K562 (cell line): Measurements from ENCODE around the gene SDHC. TPM values are rescaled to one million over a fixed set of nuclear protein-coding genes. Genes with fewer than 3 reads are reported as not detected.

ENCODE experiments used
- ATAC-seq: fragments of 200-7000 bp; cut with Tn5 transposase; 3 replicates; pipeline ENCODE4 v1.9.1; 2020; ENCODE audit warnings: moderate library complexity
- BruUV-seq: library from RNA; stranded (reverse); fragments of 400-500 nt; replicated peaks from 2 replicates; lab custom pipeline; 2021; lab: Mats Ljungman, UMichigan
- CTCF ChIA-PET: fragments of 300-600 bp; formaldehyde crosslinking; extraction: SDS; loops from one replicate; lab custom pipeline; 2021; ENCODE audit warnings: low intra/inter-chr PET ratio; lab: Yijun Ruan, JAX
- POLR2A ChIA-PET: fragments of 300-600, 350-650 bp; sonication (Branson Sonifier 250); formaldehyde crosslinking; extraction: SDS; loops from one replicate; lab custom pipeline; 2021; ENCODE audit warnings: antibody characterized with exemption, inconsistent platforms; lab: Yijun Ruan, JAX
- DNase-seq, 4 experiments: peaks; one replicate each; pipeline versions ENCODE4 v3.0.0 to v3.0.0-alpha.2; 2011 to 2018; ENCODE audit warnings: low spot score in 3 of 4, mixed read lengths in 3 of 4; ENCODE audit errors: extremely low read depth in 1 of 4
- FAIRE-seq: peaks from 2 replicates; lab custom pipeline; 2011; peaks lifted over from hg19 to GRCh38; lab: Jason Lieb, UNC
- H2AFZ ChIP-seq: 2 replicates; pipeline ENCODE4 v1.6.0; 2011; ENCODE audit warnings: low read depth, low read length, control low read depth, inconsistent platforms
- H3K27ac ChIP-seq: fragments of 200-600 bp; 3 replicates; pipeline ENCODE4 v1.8.0; 2011; ENCODE audit warnings: low read depth, mild to moderate bottlenecking, control low read depth, inconsistent platforms, low read length, moderate library complexity, mixed read lengths; ENCODE audit errors: extremely low read depth
- H3K27me3 ChIP-seq, 2 experiments: fragments of 300-600 bp in 1 of 2; 2 replicates in 1 of 2; 3 replicates in 1 of 2; pipeline versions ENCODE4 v1.6.0 to v1.8.0; 2011; ENCODE audit warnings: inconsistent platforms in 2 of 2, low read length in 2 of 2, mild to moderate bottlenecking in 1 of 2, mixed read lengths in 1 of 2, moderate library complexity in 1 of 2; ENCODE audit not compliant: control insufficient read depth in 2 of 2, insufficient read depth in 2 of 2
- H3K36me3 ChIP-seq: fragments of 300-600 bp; 3 replicates; pipeline ENCODE4 v1.8.0; 2011; ENCODE audit warnings: mild to moderate bottlenecking, low read length, inconsistent platforms; ENCODE audit not compliant: control insufficient read depth, insufficient read depth
- H3K4me1 ChIP-seq, 2 experiments: fragments of 200-600 bp in 1 of 2; replicated peaks in 1 of 2; 2 replicates in 1 of 2; 3 replicates in 1 of 2; pipeline versions ENCODE4 v1.5.1 to v1.8.0; 2011; ENCODE audit warnings: inconsistent platforms in 2 of 2, low read length in 2 of 2, mild to moderate bottlenecking in 1 of 2, mixed read lengths in 1 of 2, moderate library complexity in 1 of 2; ENCODE audit not compliant: control insufficient read depth in 2 of 2, insufficient read depth in 2 of 2
- H3K4me2 ChIP-seq: 2 replicates; pipeline ENCODE4 v1.6.1; 2011; ENCODE audit warnings: low read length, control low read depth, inconsistent platforms, mixed read lengths; ENCODE audit not compliant: insufficient read depth
- H3K4me3 ChIP-seq: fragments of 200-600 bp; sonication (generic), shearing (Covaris generic); 2 replicates; pipeline ENCODE4 v1.5.1; 2016; ENCODE audit warnings: control low read depth, inconsistent platforms
- H3K79me2 ChIP-seq: fragments of 200-600 bp; 3 replicates; pipeline ENCODE4 v1.8.0; 2011; ENCODE audit warnings: low read length, inconsistent platforms; ENCODE audit not compliant: control insufficient read depth, insufficient read depth
- H3K9ac ChIP-seq, 2 experiments: 2 replicates each; pipeline versions ENCODE4 v1.6.0 to v1.6.1; 2011; ENCODE audit warnings: low read depth in 2 of 2, low read length in 2 of 2, control low read depth in 1 of 2, inconsistent platforms in 1 of 2, mild to moderate bottlenecking in 1 of 2, mixed read lengths in 1 of 2; ENCODE audit not compliant: insufficient read depth in 1 of 2
- H3K9me1 ChIP-seq: one replicate; pipeline ENCODE4 v1.6.0; 2011; ENCODE audit warnings: inconsistent platforms, mild to moderate bottlenecking, low read length, moderate library complexity; ENCODE audit not compliant: control insufficient read depth, insufficient read depth
- H3K9me3 ChIP-seq: replicated peaks from 2 replicates; pipeline ENCODE4 v1.5.1; 2011; ENCODE audit warnings: low read depth, low read length, inconsistent platforms; ENCODE audit not compliant: control insufficient read depth, insufficient read depth
- H4K20me1 ChIP-seq: replicated peaks from 2 replicates; pipeline ENCODE4 v1.6.1; 2011; ENCODE audit warnings: low read length, inconsistent platforms, mixed read lengths; ENCODE audit not compliant: control insufficient read depth, insufficient read depth
- BRF1 ChIP-seq: IDR thresholded peaks from 3 replicates; pipeline ENCODE4 v1.6.1; 2011; ENCODE audit warnings: borderline replicate concordance, mild to moderate bottlenecking; ENCODE audit not compliant: insufficient read length; ENCODE audit errors: extremely low read depth
- E2F3 ChIP-seq: fragments of 250-450 bp; sonication (Bioruptor Pico); IDR thresholded peaks from 2 replicates; pipeline ENCODE4 v1.4.0; 2020; ENCODE audit warnings: mild to moderate bottlenecking
- ELF1 ChIP-seq: fragments of 200-800 bp; sonication (Bioruptor generic); IDR thresholded peaks from 2 replicates; pipeline ENCODE4 v1.6.1; 2016; ENCODE audit warnings: missing genetic modification characterization, missing compliant biosample characterization
- EP400 ChIP-seq: fragments of 450-650 bp; IDR thresholded peaks from 2 replicates; pipeline ENCODE4 v1.6.1; 2017; ENCODE audit warnings: antibody characterized with exemption, mild to moderate bottlenecking, moderate library complexity
- FOXA3 ChIP-seq, 2 experiments: fragments of 450-650 bp in 1 of 2; sonication (generic) in 1 of 2; formaldehyde crosslinking; IDR thresholded peaks in 1 of 2; conservative IDR thresholded peaks in 1 of 2; 2 replicates each; pipeline versions ENCODE4 v1.4.0 to v1.8.0; 2020 to 2022; ENCODE audit warnings: mild to moderate bottlenecking in 2 of 2, missing genetic modification reagents in 1 of 2
- TEAD4 ChIP-seq, 2 experiments: sonication (generic) in 1 of 2; formaldehyde crosslinking in 1 of 2; IDR thresholded peaks; 2 replicates each; pipeline versions ENCODE4 v1.6.1 to v1.8.0; 2012 to 2022; ENCODE audit warnings: borderline replicate concordance in 1 of 2, inconsistent platforms in 1 of 2, low read length in 1 of 2, mild to moderate bottlenecking in 1 of 2, missing genetic modification reagents in 1 of 2
- ZKSCAN8 ChIP-seq: fragments of 200-800 bp; sonication (Bioruptor generic); IDR thresholded peaks from 2 replicates; pipeline ENCODE4 v1.6.1; 2016; ENCODE audit warnings: missing genetic modification characterization, missing compliant biosample characterization
- ZNF707 ChIP-seq: fragments of 250-450 bp; sonication (Bioruptor Pico); conservative IDR thresholded peaks from 2 replicates; pipeline ENCODE4 v1.8.0; 2022; ENCODE audit warnings: inconsistent platforms, mild to moderate bottlenecking, moderate library complexity
- WGBS: fragments of 100-300 bp; shearing (Covaris generic); methylation state at CpG from one replicate; pipeline ENCODE4 v1.1.6; 2016; ENCODE audit warnings: low coverage, mixed read lengths; ENCODE audit not compliant: insufficient coverage; ENCODE audit errors: missing lambda C conversion rate; 5-methylcytosine and 5-hydroxymethylcytosine counted together
- in situ Hi-C: fragments of 300-500 bp; cut with MboI; formaldehyde crosslinking; loops from 4 replicates; pipeline ENCODE4 v1.15.0; 2018; ENCODE audit warnings: inconsistent platforms, mixed read lengths
- intact Hi-C: fragments of 100-400 bp; cut with micrococcal nuclease; formaldehyde crosslinking; loops from 2 replicates; pipeline ENCODE4 v1.14.2; 2022
- polyA plus RNA-seq, 8 experiments: library from polyadenylated mRNA; depleted of rRNA in 4 of 8; stranded (reverse) in 5 of 8; unstranded in 3 of 8; fragments of >200 nt; fragmentation: Nextera tagmentation in 2 of 8; fragmentation: Illumina TruSeq in 1 of 8; extraction: Ambion mirVana in 2 of 8; extraction: Trizol in 1 of 8; gene quantifications; 2 replicates each; pipeline versions ENCODE4 v1.2.1 to v1.2.3, GENCODE V29; 2011 to 2014; ENCODE audit warnings: inconsistent platforms in 1 of 8, missing spikeins in 1 of 8
- total RNA-seq, 7 experiments: library from RNA; depleted of rRNA in 6 of 7; stranded (reverse); fragments of >200 nt in 6 of 7; fragmentation: Illumina TruSeq in 2 of 7; extraction: Trizol in 2 of 7; gene quantifications; 2 replicates each; pipeline versions ENCODE4 v1.2.1 to v1.2.3, GENCODE V29; 2011 to 2021; ENCODE audit warnings: low replicate concordance in 1 of 7
- TF ChIP-seq, protein P1 (sequence below): fragments of 250-450 bp; sonication (Bioruptor Pico); IDR thresholded peaks from 2 replicates; pipeline ENCODE4 v1.4.0; 2020; ENCODE audit warnings: mild to moderate bottlenecking, moderate library complexity, borderline replicate concordance
- TF ChIP-seq, protein P2 (sequence below): fragments of 250-450 bp; sonication (Bioruptor Pico); IDR thresholded peaks from 2 replicates; pipeline ENCODE4 v1.4.0; 2020

Gene SDHC
- total and polyA plus RNA-seq, 9 of the 15 experiments (the other 6 are each of a cell fraction or from before 2014, with no cell fraction given): 7.7 to 309 (median 174) TPM

DNA sequence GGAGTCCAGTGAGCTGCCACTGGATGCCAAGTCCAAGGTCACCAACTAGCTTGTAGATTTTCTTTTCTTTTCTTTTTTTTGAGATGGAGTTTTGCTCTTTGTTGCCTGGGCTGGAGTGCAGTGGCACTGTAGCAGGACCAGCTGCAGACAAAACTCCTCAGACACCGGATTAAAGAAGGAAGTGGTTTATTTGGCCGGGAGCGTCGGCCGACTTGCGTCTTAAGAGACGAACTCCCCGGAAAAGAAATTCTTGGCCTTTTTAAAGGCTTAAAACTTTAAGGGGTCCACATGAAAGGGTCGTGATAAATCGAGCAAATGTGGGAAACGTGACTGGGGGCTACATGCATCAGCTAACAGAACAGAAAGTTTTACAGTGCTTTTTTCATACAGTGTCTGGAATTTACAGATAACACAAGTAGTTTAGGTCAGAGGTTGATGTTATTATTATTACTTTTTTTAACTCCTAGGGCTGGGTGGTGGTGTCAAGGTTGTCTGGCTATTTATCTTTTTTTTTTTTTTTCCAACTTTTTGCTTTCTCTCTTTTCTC is 89.9 kb downstream of the SDHC start:
- in situ Hi-C loops (no loop called here), intact Hi-C loops (no loop called here)
- ATAC-seq (no peak), FAIRE-seq (no peak), DNase-seq (no peak)
- Histone ChIP-seq H4K20me1 (no peaks in the 10 kb centered on the region), H3K27me3 (no peaks in the 10 kb centered on the region), H3K4me2 (0 out of 2 replicates have a peak overlapping the region, but pooled peaks have one; percentile 45), H3K4me1 (peaks cover 13 to 18% of the 10 kb centered on the region in 2 experiments; a peak in 4 of 5 replicates), H3K4me3 (no peak overlapping the region), H3K27ac (no peak overlapping the region), H3K9me1 (no peaks in the 10 kb centered on the region), H2AFZ (peak overlapping the region; percentile 48; the same call in 1 of the 2 replicates), H3K9me3 (no peaks in the 10 kb centered on the region; the same call in 1 of the 2 replicates), H3K9ac (no peak overlapping the region), H3K79me2 (peaks cover 4% of the 10 kb centered on the region; the same call in 1 of the 3 replicates), H3K36me3 (no peaks in the 10 kb centered on the region)
- ChIA-PET POLR2A (interaction anchor here (1.0 kb wide), 1 partner anchor 15 kb away, joined by 5 read pairs; no protein-coding TSS in a partner anchor), CTCF (interaction anchor here (0.9 kb wide), 1 partner anchor 344 kb away, joined by 3 read pairs; no protein-coding TSS in a partner anchor)
- WGBS: 12% methylated on average over 11 of the region's 11 CpGs
- BruUV-seq: no TSS peak
- TF ChIP-seq ZNF707 (no peak), TEAD4 (IDR thresholded peaks at IDR 0.05; ENCODE audit: low read length) (no peak), TEAD4 (CRISPR knock-in tag; IDR thresholded peaks at IDR 0.05; ENCODE audit: borderline replicate concordance) (no peak), ELF1 (0 out of 2 replicates have a peak, but pooled peaks have one; percentile 37), E2F3 (no peak), BRF1 (no peak), EP400 (0 out of 2 replicates have a peak, but pooled peaks have one; percentile 16), FOXA3 (CRISPR knock-in tag; conservative IDR thresholded peaks at IDR 0.05 in 1 of 2, IDR thresholded peaks at IDR 0.05 in 1 of 2) (no peak), ZKSCAN8 (CRISPR knock-in tag) (no peak)
- TF ChIP-seq, protein P1, sequence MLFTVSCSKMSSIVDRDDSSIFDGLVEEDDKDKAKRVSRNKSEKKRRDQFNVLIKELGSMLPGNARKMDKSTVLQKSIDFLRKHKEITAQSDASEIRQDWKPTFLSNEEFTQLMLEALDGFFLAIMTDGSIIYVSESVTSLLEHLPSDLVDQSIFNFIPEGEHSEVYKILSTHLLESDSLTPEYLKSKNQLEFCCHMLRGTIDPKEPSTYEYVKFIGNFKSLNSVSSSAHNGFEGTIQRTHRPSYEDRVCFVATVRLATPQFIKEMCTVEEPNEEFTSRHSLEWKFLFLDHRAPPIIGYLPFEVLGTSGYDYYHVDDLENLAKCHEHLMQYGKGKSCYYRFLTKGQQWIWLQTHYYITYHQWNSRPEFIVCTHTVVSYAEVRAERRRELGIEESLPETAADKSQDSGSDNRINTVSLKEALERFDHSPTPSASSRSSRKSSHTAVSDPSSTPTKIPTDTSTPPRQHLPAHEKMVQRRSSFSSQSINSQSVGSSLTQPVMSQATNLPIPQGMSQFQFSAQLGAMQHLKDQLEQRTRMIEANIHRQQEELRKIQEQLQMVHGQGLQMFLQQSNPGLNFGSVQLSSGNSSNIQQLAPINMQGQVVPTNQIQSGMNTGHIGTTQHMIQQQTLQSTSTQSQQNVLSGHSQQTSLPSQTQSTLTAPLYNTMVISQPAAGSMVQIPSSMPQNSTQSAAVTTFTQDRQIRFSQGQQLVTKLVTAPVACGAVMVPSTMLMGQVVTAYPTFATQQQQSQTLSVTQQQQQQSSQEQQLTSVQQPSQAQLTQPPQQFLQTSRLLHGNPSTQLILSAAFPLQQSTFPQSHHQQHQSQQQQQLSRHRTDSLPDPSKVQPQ: no peak
- TF ChIP-seq, protein P2, sequence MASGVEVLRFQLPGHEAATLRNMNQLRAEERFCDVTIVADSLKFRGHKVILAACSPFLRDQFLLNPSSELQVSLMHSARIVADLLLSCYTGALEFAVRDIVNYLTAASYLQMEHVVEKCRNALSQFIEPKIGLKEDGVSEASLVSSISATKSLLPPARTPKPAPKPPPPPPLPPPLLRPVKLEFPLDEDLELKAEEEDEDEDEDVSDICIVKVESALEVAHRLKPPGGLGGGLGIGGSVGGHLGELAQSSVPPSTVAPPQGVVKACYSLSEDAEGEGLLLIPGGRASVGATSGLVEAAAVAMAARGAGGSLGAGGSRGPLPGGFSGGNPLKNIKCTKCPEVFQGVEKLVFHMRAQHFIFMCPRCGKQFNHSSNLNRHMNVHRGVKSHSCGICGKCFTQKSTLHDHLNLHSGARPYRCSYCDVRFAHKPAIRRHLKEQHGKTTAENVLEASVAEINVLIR: no peak
